Fibroblast of lung (primary cell): Measurements from ENCODE around the gene SPDL1. TPM values are rescaled to one million over a fixed set of nuclear protein-coding genes. Genes with fewer than 3 reads are reported as not detected.

ENCODE experiments used
- DNase-seq, 2 donors: peaks; one replicate each; pipeline versions ENCODE4 v3.0.0 to v3.0.0-alpha.2; 2010; ENCODE audit warnings: low read depth in 2 of 2
- H2AFZ ChIP-seq: 2 replicates; pipeline ENCODE4 v1.5.1; 2012; ENCODE audit warnings: low read length, control low read depth, inconsistent platforms
- H3K27ac ChIP-seq: 2 replicates; pipeline ENCODE4 v1.5.1; 2011; ENCODE audit warnings: low read length, control low read depth; ENCODE audit not compliant: insufficient read depth
- H3K27me3 ChIP-seq: 2 replicates; pipeline ENCODE4 v1.5.1; 2011; ENCODE audit warnings: mild to moderate bottlenecking, low read length; ENCODE audit not compliant: control insufficient read depth, insufficient read depth
- H3K36me3 ChIP-seq: 2 replicates; pipeline ENCODE4 v1.5.1; 2011; ENCODE audit warnings: low read length; ENCODE audit not compliant: control insufficient read depth, insufficient read depth
- H3K4me1 ChIP-seq: 2 replicates; pipeline ENCODE4 v1.5.1; 2011; ENCODE audit warnings: low read length; ENCODE audit not compliant: control insufficient read depth, insufficient read depth; ENCODE audit errors: extremely low read depth
- H3K4me2 ChIP-seq: 2 replicates; pipeline ENCODE4 v1.5.1; 2011; ENCODE audit warnings: low read length, control low read depth; ENCODE audit not compliant: insufficient read depth; ENCODE audit errors: extremely low read depth
- H3K4me3 ChIP-seq, 4 experiments: fragments of 200-600 bp in 1 of 4; sonication (generic) in 1 of 4; replicated peaks in 1 of 4; 2 replicates each; pipeline ENCODE4 v1.5.1; 2011 to 2016; ENCODE audit warnings: low read length in 4 of 4, low read depth in 3 of 4, mild to moderate bottlenecking in 3 of 4, control low read depth in 2 of 4, inconsistent platforms in 1 of 4, mixed read lengths in 1 of 4; ENCODE audit not compliant: insufficient read depth in 1 of 4; ENCODE audit errors: control extremely low read depth in 1 of 4
- H3K79me2 ChIP-seq: 2 replicates; pipeline ENCODE4 v1.5.1; 2012; ENCODE audit warnings: mild to moderate bottlenecking, low read length, inconsistent platforms; ENCODE audit not compliant: control insufficient read depth, insufficient read depth
- H3K9ac ChIP-seq: 2 replicates; pipeline ENCODE4 v1.5.1; 2011; ENCODE audit warnings: mild to moderate bottlenecking, low read length, control low read depth; ENCODE audit not compliant: insufficient read depth
- H3K9me3 ChIP-seq: 2 replicates; pipeline ENCODE4 v1.5.1; 2012; ENCODE audit warnings: low read depth, low read length; ENCODE audit not compliant: control insufficient read depth, insufficient read depth
- H4K20me1 ChIP-seq: 2 replicates; pipeline ENCODE4 v1.5.1; 2011; ENCODE audit warnings: low read length; ENCODE audit not compliant: control insufficient read depth, insufficient read depth; ENCODE audit errors: extremely low read depth
- EZH2 ChIP-seq: IDR thresholded peaks from 2 replicates; pipeline ENCODE4 v1.5.1; 2012; ENCODE audit warnings: low read length, control low read depth, mild to moderate bottlenecking; ENCODE audit errors: missing control alignments
- polyA plus RNA-seq, 2 donors: library from polyadenylated mRNA; depleted of rRNA in 1 of 2; stranded (reverse) in 1 of 2; unstranded in 1 of 2; fragments of >200 nt; gene quantifications; 2 replicates each; pipeline ENCODE4 v1.2.1, GENCODE V29; 2011 to 2012; ENCODE audit warnings: missing spikeins in 1 of 2
- total RNA-seq: library from RNA; depleted of rRNA; stranded (reverse); fragments of >200 nt; gene quantifications from 2 replicates; pipeline ENCODE4 v1.2.1, GENCODE V29; 2014
- TF ChIP-seq, protein P1 (sequence below), 2 donors: IDR thresholded peaks in 1 of 2; conservative IDR thresholded peaks in 1 of 2; 1 replicate in 1 of 2; 2 replicates in 1 of 2; pipeline ENCODE4 v1.5.1; 2011 to 2012; ENCODE audit warnings: low read length in 2 of 2, control low read depth in 1 of 2, inconsistent platforms in 1 of 2, low read depth in 1 of 2, mild to moderate bottlenecking in 1 of 2

SPDL1 gene
- total and polyA plus RNA-seq, 2 donors (not counting 1 experiment from before 2014, with no cell fraction given), result 10.9 to 24.5 TPM

DNA sequence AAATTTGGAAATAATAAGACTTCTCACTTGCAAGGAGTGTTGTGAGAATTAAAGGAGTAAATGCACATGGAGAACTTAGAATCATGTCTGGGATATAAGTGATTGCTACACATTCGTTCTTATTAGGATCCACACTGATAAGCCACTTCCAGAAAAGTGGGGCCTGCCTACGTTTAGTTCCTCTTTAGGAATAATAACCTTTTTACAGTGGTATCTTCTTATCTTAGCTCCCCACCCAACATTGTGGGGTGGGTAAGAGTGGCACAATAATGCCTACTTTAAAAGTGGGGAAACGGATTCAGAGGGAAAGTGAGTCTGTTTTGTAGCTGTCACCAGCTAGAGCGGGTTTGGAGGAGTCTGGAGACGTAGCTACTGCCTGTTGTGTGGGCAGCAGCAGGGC lies 69.5 kb downstream of the SPDL1 start:
- no peak overlapping the region for H2AFZ ChIP-seq

More for the DNA sequence above, 69.5 kb downstream of the SPDL1 start:
- H3K4me2 ChIP-seq, result no peak overlapping the region
- no peaks in the 10 kb centered on the region for H3K79me2 ChIP-seq
- peaks cover 7% of the 10 kb centered on the region for H3K4me1 ChIP-seq
- H4K20me1 ChIP-seq, result no peaks in the 10 kb centered on the region
- TF ChIP-seq, protein P1, sequence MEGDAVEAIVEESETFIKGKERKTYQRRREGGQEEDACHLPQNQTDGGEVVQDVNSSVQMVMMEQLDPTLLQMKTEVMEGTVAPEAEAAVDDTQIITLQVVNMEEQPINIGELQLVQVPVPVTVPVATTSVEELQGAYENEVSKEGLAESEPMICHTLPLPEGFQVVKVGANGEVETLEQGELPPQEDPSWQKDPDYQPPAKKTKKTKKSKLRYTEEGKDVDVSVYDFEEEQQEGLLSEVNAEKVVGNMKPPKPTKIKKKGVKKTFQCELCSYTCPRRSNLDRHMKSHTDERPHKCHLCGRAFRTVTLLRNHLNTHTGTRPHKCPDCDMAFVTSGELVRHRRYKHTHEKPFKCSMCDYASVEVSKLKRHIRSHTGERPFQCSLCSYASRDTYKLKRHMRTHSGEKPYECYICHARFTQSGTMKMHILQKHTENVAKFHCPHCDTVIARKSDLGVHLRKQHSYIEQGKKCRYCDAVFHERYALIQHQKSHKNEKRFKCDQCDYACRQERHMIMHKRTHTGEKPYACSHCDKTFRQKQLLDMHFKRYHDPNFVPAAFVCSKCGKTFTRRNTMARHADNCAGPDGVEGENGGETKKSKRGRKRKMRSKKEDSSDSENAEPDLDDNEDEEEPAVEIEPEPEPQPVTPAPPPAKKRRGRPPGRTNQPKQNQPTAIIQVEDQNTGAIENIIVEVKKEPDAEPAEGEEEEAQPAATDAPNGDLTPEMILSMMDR (conservative IDR thresholded peaks at IDR 0.05 in 1 of 2, IDR thresholded peaks at IDR 0.05 in 1 of 2; ENCODE audit: low read depth in 1 of 2, low read length in 2 of 2), result no peak
- no peak for TF ChIP-seq EZH2
- no peaks in the 10 kb centered on the region for H3K27me3 ChIP-seq
- no peaks in the 10 kb centered on the region for H3K36me3 ChIP-seq
- H3K9ac ChIP-seq, result no peak overlapping the region
- H3K9me3 ChIP-seq, result no peaks in the 10 kb centered on the region
- H3K27ac ChIP-seq, result no peak overlapping the region
- DNase-seq, result no peak
- no peak overlapping the region for H3K4me3 ChIP-seq

Other genes with a start within 250 kb of the SPDL1 start
- gene DOCK2, start 53.5 kb downstream of the SPDL1 start, total RNA-seq, result 3.6 and 8.9 TPM in 2 replicates
- gene DOCK2, start 53.5 kb downstream of the SPDL1 start, polyA plus RNA-seq, result 1.1 and 1.3 TPM in 2 replicates